ENCODE results near the gene LGALS14. TPM values are rescaled to one million over a fixed set of nuclear protein-coding genes. Genes with fewer than 3 reads are reported as not detected.

The LGALS14 gene
- total and polyA plus RNA-seq, 2 of the 8 experiments (the other 6 are each of a cell fraction or from before 2014, with no cell fraction given) = 0.50 to 0.77 TPM

- H3K79me2 ChIP-seq (ENCODE audit: control insufficient read depth in 1 of 2, insufficient read depth in 2 of 2, low read length in 2 of 2) = no peaks in the 10 kb centered on the region
- 95% methylated on average over 6 of the region's 6 CpGs; no CpG with 5 or more reads in 1 of the 2 experiments for WGBS, 2 experiments (ENCODE audit: extremely low coverage in 1 of 2, insufficient coverage in 1 of 2, insufficient read length in 1 of 2, insufficient replicate concordance in 2 of 2, low coverage in 1 of 2, low lambda C conversion rate in 2 of 2, missing lambda C conversion rate in 1 of 2)
- H3K14ac ChIP-seq (ENCODE audit: insufficient read length) = no peak overlapping the region
- ChIA-PET POLR2A (ENCODE audit: partially characterized antibody) (no interaction called here), CTCF (ENCODE audit: partially characterized antibody) (interaction anchor here (1.4 kb wide), 1 partner anchor 84 kb away, joined by 3 read pairs; no protein-coding TSS in a partner anchor)
- no peak overlapping the region for H3K18ac ChIP-seq (ENCODE audit: extremely low read depth, low read length)
- H3K9ac ChIP-seq (replicated peaks in 1 of 4; ENCODE audit: extremely low read depth in 1 of 4, low read depth in 3 of 4, low read length in 3 of 4) = no peak overlapping the region
- H2BK5ac ChIP-seq (ENCODE audit: low read depth, low read length) = no peak overlapping the region
- H2BK15ac ChIP-seq (ENCODE audit: low read length) = no peak overlapping the region
- H3K27me3 ChIP-seq (replicated peaks in 1 of 4; ENCODE audit: control insufficient read depth in 3 of 4, extremely low read depth in 1 of 4, insufficient read depth in 3 of 4, low read length in 3 of 4) = no peaks in the 10 kb centered on the region
- H3K4me1 ChIP-seq (replicated peaks in 1 of 4; ENCODE audit: control insufficient read depth in 3 of 4, insufficient read depth in 4 of 4, low read length in 3 of 4) = no peaks in the 10 kb centered on the region
- no peaks in the 10 kb centered on the region for H3K79me1 ChIP-seq (ENCODE audit: low read depth, low read length)
- H3K36me3 ChIP-seq (ENCODE audit: control insufficient read depth in 2 of 4, insufficient read depth in 4 of 4, low read length in 3 of 4) = no peaks in the 10 kb centered on the region
- H3K9me3 ChIP-seq (ENCODE audit: insufficient read depth in 2 of 2, low read depth in 1 of 2, low read length in 1 of 2) = no peaks in the 10 kb centered on the region
- H2AFZ ChIP-seq (ENCODE audit: low read length) = no peak overlapping the region
- no peaks in the 10 kb centered on the region for H4K20me1 ChIP-seq (replicated peaks in 1 of 2; ENCODE audit: control insufficient read depth in 1 of 2, insufficient read depth in 2 of 2, low read length in 2 of 2)
- H3K4me2 ChIP-seq (ENCODE audit: insufficient read depth in 1 of 2, low read depth in 2 of 2, low read length in 2 of 2) = no peak overlapping the region
- H3K23me2 ChIP-seq (ENCODE audit: low read depth, low read length) = no peaks in the 10 kb centered on the region
- H2BK20ac ChIP-seq (ENCODE audit: low read length) = no peak overlapping the region
- no peak for DNase-seq (ENCODE audit: low read depth in 1 of 2, low spot score in 2 of 2)
- no peak overlapping the region for H3K4ac ChIP-seq (replicated peaks; ENCODE audit: insufficient read length, low read depth, low read length)
- no peak overlapping the region for H3K23ac ChIP-seq (ENCODE audit: insufficient read length)
- no peak overlapping the region for H3K27ac ChIP-seq (ENCODE audit: low read depth, low read length)
- no peak overlapping the region for H4K91ac ChIP-seq (replicated peaks; ENCODE audit: insufficient read length, low read length)
- no peak overlapping the region for H4K8ac ChIP-seq (ENCODE audit: extremely low read depth, insufficient read depth, low read length)
- H2BK12ac ChIP-seq (ENCODE audit: low read depth, low read length) = no peak overlapping the region
- no peak overlapping the region for H2AK5ac ChIP-seq (ENCODE audit: low read depth, low read length)
- FAIRE-seq = no peak
- no peak overlapping the region for H2BK120ac ChIP-seq (replicated peaks; ENCODE audit: low read depth, low read length)
- no peak overlapping the region for H3K4me3 ChIP-seq (ENCODE audit: extremely low read depth in 1 of 4, insufficient read depth in 2 of 4, low read depth in 3 of 4, low read length in 4 of 4)
- no peak overlapping the region for H4K5ac ChIP-seq (ENCODE audit: insufficient read length, low read depth, low read length)
- H3K56ac ChIP-seq (replicated peaks; ENCODE audit: insufficient read length, low read depth, low read length) = no peak overlapping the region
- no peak for TF ChIP-seq SP4 (IDR thresholded peaks at IDR 0.05; ENCODE audit: low read length)
Observed at GRCh38 chr19:39708594-39708993, 4.3 kb downstream of the LGALS14 start.

Data from H1 (cell line).